GM18951 (cell line): ENCODE measurements around the gene CTBS.

Source experiments
- POLR2A ChIP-seq: IDR thresholded peaks from 4 replicates; pipeline ENCODE4 v1.6.1; 2011; ENCODE audit warnings: mild to moderate bottlenecking; ENCODE audit not compliant: insufficient read length, insufficient read depth; ENCODE audit errors: extremely low read depth
- in situ Hi-C: fragments of 300-500 bp; cut with MboI; formaldehyde crosslinking; loops from one replicate; pipeline ENCODE4 v1.12.0; 2022; ENCODE audit warnings: low sequenced_read_pairs, mixed read lengths, inconsistent platforms; ENCODE audit not compliant: unreplicated experiment

Gene CTBS, protein sequence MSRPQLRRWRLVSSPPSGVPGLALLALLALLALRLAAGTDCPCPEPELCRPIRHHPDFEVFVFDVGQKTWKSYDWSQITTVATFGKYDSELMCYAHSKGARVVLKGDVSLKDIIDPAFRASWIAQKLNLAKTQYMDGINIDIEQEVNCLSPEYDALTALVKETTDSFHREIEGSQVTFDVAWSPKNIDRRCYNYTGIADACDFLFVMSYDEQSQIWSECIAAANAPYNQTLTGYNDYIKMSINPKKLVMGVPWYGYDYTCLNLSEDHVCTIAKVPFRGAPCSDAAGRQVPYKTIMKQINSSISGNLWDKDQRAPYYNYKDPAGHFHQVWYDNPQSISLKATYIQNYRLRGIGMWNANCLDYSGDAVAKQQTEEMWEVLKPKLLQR

DNA sequence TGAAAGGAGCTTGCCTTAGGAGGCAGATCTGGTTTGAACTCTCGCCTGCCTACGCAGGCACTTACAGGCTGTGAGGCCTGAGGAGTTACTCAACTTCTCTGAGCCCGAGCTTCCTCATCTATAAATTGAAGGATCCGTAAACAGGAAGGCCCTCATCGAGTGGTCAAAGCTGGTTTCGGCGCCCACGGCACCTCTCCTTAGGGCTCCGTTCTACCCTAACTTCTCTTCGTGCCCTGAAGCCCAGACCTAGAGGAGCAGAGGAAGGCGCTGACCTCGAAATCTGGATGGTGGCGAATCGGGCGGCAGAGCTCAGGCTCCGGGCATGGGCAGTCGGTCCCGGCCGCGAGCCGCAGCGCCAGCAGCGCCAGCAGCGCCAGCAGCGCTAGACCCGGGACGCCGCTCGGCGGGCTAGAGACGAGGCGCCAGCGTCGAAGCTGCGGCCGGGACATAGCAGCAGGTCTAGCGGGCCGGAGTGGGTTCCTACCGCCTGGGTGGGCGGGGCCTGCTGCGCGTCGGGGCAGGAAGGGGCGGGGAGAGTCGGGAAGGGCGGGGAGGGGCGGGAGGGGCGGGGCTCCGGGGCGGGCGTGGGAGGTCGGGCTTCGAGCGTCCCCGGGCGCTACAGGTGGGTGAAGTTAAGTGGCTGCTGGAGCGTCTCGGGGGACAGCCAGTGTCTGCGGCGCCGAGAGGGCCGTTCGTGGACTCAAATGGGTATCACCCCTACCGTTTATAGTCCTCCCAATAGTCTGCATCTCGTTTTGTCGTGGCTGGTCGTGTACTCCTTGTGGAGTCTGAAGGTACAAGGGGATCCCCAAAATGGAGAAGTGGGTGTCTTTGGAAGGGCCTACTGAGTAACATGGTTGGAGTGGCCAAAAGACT is at the start of gene CTBS:
Gene CTBS (minus strand): TSS at position 474 of the 876 bp plus-strand sequence. CDS start 25 bp downstream, at position 449.
- in situ Hi-C loops: no loop called here

DNA sequence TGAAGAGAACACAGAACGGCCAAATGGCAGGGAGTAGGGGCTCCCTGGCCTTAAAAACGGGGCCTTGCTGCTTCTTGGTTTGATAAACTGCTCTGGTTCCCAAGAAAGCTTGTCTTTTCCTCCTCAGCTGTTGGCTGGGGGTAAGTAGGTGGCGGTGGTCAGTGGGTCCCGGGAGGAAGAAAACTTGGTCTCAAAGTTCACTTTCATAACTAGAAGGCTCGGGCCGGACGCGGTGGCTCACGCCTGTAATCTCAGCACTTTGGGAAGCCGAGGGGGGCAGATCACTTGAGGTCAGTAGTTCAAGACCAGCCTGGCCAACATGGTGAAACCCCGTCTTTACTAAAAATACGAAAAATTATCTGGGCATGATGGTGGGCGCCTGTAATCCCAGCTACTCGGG is 47.3 kb upstream of the CTBS start:
- in situ Hi-C loops: loop anchor here (25.0 kb wide), 1 partner anchor 484 kb away; the partner anchor contains the start of gene PRKACB
- TF ChIP-seq POLR2A: no peak

More for the DNA sequence above, at the start of gene CTBS:
- TF ChIP-seq POLR2A: peak; percentile 98

DNA sequence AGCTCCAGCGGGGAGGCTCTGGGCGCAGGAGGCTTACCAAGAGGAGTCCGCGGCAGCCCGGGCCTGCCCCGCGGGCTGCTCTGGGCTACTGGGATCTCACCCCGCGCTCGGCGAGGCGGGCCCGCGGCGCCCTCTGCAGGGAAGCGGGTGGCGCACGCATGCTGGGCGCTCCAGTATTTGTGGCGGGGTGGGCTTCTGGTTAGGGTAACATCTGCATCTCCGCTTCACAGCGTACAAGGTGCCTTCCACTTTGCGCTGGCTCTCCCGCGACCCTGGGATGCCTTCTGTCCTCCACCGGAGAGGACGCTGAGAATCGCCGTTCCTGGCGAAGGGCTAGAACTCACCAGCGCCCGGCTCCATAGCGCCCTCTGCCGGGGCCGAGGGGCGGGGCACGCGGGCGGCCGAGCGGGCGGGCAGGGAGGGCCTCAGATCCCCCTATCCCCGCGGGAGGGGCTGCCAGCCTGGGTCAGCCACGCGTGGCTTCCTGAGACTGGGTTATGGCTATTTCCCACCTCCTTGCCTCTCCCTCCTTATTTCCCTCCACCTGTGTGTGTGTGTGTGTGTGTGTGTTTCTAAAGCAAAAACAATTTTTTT is 46.6 kb upstream of the CTBS start:
- in situ Hi-C loops: loop anchor here (25.0 kb wide), 1 partner anchor 484 kb away; the partner anchor contains the start of gene PRKACB
- TF ChIP-seq POLR2A: no peak

DNA sequence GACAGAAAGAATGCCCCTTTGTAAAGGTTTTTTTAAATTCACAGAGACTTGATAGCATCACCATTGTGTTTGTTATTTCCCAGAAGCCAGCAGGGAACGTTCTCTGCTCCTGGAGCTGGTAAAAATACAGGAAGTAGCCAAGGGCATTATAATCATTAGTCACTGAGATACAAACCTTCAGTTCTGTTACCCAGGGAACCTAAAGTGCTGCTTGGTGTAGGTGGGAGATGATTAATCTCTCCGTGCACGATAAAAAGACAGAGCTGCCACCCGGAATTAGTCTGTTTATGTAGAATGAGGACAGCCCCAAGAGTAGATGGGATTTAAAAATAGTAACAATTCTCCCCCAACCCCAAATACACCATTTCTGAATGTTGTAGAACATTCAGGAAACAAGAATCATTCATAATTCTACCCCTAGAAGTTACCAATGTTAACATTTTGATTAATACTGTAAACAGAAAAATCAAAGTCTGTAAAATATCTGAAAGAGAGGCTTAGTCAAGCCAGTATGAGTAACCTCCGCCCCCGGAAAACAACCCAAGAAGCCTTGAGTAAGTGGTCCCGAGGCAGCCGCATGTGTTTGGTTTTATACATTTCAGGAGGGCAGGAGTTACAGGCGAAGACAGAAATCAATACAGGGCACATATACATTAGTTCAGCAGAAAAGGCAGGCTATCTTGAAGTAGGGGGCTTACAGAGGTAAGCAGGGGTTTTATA is 45.3 kb upstream of the CTBS start:
- in situ Hi-C loops: loop anchor here (10.0 to 25.0 kb wide), 2 partner anchors 185 to 482 kb away; partner anchors contain the start of gene PRKACB
- TF ChIP-seq POLR2A: no peak

DNA sequence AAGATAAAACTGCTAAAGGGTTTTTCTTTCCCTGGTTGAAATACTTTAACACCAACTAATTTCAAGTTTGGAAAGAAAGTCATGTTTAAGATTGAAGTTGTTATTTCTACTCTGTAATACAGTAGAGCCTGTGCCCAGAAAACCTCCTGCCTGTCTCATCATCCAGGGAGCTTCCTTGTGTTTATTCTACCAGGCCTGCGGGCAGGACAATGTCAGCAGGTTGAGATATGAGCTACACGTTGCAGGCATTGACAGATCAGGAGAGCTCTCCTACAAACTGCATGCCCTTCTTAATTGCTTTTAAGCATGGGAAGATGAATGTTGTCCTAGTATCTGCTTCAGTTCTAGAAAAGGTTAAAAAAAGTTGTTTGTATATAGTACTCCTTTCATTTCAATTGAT is 43.1 kb upstream of the CTBS start:
- no peak for TF ChIP-seq POLR2A
- in situ Hi-C loops: loop anchor here (10.0 to 25.0 kb wide), 2 partner anchors 183 to 480 kb away; partner anchors contain the start of gene PRKACB

DNA sequence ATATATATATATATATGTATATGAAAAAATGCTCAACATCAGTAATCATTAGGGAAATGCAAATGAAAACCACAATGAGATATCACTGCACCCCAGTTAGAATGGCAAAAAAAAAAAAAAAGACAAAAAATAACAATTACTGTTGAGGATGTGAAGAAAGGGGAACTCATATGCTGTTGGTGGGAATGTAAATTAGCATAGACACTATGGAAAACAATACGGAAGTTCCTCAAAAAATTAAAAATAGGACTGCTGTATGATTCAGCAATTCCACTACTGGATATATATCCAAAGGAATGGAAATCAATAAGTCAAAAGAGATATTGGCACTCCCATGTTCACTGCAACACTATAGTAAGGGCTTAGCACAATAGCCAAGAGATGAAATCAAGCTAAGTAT is 41.5 kb upstream of the CTBS start:
- in situ Hi-C loops: loop anchor here (10.0 to 25.0 kb wide), 2 partner anchors 181 to 478 kb away; partner anchors contain the start of gene PRKACB
- TF ChIP-seq POLR2A: no peak

DNA sequence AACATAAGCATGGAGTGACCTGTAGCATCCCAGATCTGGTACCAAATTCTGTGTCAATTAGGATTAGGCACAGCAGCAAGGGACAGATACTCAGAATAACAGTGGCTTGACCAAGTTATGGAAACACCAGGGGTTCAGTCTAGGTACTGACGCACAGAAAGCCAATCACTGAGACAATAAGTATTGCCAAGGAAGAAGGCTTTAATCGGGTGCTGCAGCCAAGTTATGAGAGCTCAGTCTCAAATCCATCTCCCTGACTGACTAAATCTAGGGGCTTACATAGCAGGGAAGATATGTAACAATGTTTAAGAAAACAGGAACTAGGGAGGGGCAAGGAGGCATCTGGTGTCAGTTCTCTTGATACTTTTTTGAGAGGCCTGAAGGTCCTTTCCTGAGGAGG is 39.6 kb upstream of the CTBS start:
- in situ Hi-C loops: loop anchor here (10.0 to 25.0 kb wide), 2 partner anchors 179 to 477 kb away; partner anchors contain the start of gene PRKACB
- no peak for TF ChIP-seq POLR2A

DNA sequence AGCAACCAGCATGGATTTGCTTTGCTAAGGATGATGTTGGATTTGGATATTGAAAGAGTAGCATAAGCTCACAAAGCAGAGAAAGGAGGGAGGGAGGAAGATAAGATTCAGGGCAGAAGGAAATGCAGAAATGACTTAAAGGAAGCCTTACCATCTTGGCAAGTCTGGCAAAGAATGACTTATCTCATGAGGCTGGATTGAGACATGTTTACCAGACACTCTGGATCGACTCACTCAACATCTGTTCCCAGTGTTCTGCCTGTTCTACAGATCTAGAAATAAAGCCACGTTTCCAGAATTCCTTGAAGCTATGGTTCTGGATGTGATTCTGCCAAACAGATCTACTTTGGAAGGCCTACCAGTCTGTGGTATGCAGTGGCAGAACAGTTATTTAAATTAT is 38.8 kb upstream of the CTBS start:
- in situ Hi-C loops: loop anchor here (10.0 to 25.0 kb wide), 2 partner anchors 178 to 476 kb away; partner anchors contain the start of gene PRKACB
- no peak for TF ChIP-seq POLR2A

DNA sequence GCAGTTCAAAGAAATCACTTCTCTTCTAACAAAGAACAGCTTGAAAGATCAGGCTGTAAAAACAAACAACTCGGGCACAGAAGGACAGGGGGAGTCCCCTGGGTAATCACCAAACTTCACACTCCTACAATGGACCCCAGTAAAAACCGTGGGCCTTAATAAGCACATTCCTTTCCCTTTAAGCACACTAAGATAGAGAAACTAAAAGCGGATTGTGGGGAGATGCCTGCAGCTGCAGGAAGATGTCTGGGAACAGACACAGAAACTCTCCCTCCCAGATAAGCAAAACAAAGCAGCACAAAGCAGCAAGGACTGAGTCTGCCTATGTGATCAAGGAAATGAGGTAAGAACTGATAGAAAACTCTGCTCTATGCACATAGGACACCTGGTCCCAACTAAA is 37.6 kb upstream of the CTBS start:
- in situ Hi-C loops: loop anchor here (10.0 to 25.0 kb wide), 2 partner anchors 177 to 474 kb away; partner anchors contain the start of gene PRKACB
- no peak for TF ChIP-seq POLR2A

DNA sequence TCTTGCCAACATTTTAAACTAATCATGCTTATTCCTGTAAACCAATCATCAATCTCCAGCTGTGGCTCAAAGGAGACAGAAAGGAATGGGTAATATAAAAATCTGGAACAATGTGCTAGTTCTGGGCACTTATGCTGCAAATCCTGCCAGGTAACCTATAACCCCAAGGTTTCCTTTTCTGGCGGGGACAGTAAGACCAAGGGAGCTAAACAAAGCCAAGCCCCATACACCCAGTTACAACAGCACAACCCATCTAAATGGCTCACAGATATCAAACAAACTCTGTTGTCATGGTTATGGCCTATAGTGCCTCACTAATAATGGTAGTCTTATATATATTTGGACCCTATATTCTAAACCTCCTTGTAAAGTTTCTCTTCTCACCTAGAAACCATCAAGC is 36.9 kb upstream of the CTBS start:
- in situ Hi-C loops: loop anchor here (10.0 to 25.0 kb wide), 2 partner anchors 176 to 474 kb away; partner anchors contain the start of gene PRKACB
- TF ChIP-seq POLR2A: no peak

DNA sequence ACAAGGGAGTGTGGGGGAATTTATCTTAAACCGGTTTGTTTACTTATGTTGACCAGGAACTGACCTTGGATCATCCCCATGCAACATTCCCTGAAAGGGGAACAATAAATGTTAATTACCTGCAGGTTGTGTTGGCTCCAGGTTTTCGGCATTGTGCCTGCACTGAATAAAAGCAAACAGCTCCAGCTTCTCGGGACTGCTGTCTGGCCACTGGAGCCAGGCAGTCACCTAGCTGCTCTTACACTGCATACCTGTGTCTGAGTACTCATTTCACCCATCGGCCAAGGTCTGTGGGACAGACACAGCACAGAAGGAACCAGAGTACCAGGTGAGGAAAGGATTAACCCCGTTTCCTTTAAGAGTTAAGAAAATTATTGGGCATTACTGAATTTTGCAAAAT is 32.7 kb upstream of the CTBS start:
- in situ Hi-C loops: loop anchor here (25.0 kb wide), 1 partner anchor 470 kb away; the partner anchor contains the start of gene PRKACB

DNA sequence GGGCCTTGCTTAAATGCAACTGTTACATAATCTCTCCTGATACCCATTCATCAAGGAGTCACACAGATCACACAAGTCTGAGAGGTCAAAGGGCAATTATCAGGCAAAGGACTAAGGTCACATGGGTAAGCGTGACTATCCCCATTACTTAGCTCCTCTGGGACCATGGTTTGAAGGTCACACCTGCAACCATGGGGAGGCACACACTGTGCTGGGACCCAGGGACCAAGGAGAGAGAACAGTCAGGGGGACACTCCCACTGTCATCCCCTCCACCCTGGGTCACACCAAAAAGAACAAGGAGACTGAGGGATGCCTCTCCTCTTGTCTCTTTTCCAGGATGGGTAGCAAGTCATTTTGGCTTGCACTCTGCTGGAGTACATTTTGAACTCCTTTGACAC is 30.9 kb upstream of the CTBS start:
- no peak for TF ChIP-seq POLR2A
- in situ Hi-C loops: loop anchor here (25.0 kb wide), 1 partner anchor 468 kb away; the partner anchor contains the start of gene PRKACB

More for the DNA sequence above, 32.7 kb upstream of the CTBS start:
- TF ChIP-seq POLR2A: no peak
